WI38 (cell line): ENCODE results near the gene SRPK2.

Experiments
- H3K4me3 ChIP-seq: 2 replicates; pipeline ENCODE4 v1.5.1; 2011; ENCODE audit warnings: low read depth, mild to moderate bottlenecking, control low read depth, low read length
- CTCF ChIP-seq: IDR thresholded peaks from 2 replicates; pipeline ENCODE4 v1.5.1; 2012; ENCODE audit warnings: low read depth, mild to moderate bottlenecking, control low read depth, low read length

The SRPK2 gene

GRCh38 chr7:105086850-105087249, 301.9 kb downstream of the SRPK2 start:
- H3K4me3 ChIP-seq: no peak overlapping the region
- TF ChIP-seq CTCF: no peak

GRCh38 chr7:105084581-105084980, 304.1 kb downstream of the SRPK2 start:
- no peak overlapping the region for H3K4me3 ChIP-seq
- TF ChIP-seq CTCF: no peak

GRCh38 chr7:105079348-105079747, 309.4 kb downstream of the SRPK2 start:
- no peak overlapping the region for H3K4me3 ChIP-seq
- TF ChIP-seq CTCF: no peak

GRCh38 chr7:105073143-105073542, 315.6 kb downstream of the SRPK2 start:
- no peak for TF ChIP-seq CTCF
- H3K4me3 ChIP-seq: no peak overlapping the region

- no peak overlapping the region for H3K4me3 ChIP-seq
- TF ChIP-seq CTCF: no peak
Measured at GRCh38 chr7:105068886-105069285, 319.8 kb downstream of the SRPK2 start.

GRCh38 chr7:105067691-105068090, 321.0 kb downstream of the SRPK2 start:
- TF ChIP-seq CTCF: no peak
- no peak overlapping the region for H3K4me3 ChIP-seq
